Jurkat, Clone E6-1 (cell line): ENCODE measurements around the gene CHMP4B. TPM values are rescaled to one million over a fixed set of nuclear protein-coding genes. Genes with fewer than 3 reads are reported as not detected.

Experiments used
- DNase-seq: peaks from one replicate; pipeline ENCODE4 v3.0.0-alpha.2; 2011; ENCODE audit warnings: low read depth, low spot score
- H3K4me3 ChIP-seq: 2 replicates; pipeline ENCODE4 v1.5.1; 2011; ENCODE audit warnings: mild to moderate bottlenecking, low read length, control low read depth, moderate library complexity
- polyA plus RNA-seq: library from polyadenylated mRNA; unstranded; fragments of >200 nt; gene quantifications from one replicate; pipeline ENCODE4 v1.2.1, GENCODE V29; 2012; ENCODE audit warnings: missing spikeins; ENCODE audit not compliant: insufficient read length, insufficient read depth

CHMP4B gene
- polyA plus RNA-seq = 99.5 TPM

GRCh38 chr20:33810885-33811775 lies at the start of gene CHMP4B:
Gene CHMP4B (plus strand): TSS chr20:33811348. CDS start chr20:33811469, 121 bp downstream.
- peak; percentile 96 for DNase-seq

GRCh38 chr20:33761698-33762250 lies 49.4 kb upstream of the CHMP4B start:
- no peak for DNase-seq
- no peak overlapping the region for H3K4me3 ChIP-seq

More at GRCh38 chr20:33810885-33811775, at the start of gene CHMP4B:
- peak within 1 kb of the TSS; percentile 95 for H3K4me3 ChIP-seq

GRCh38 chr20:33765099-33765498 lies 46.0 kb upstream of the CHMP4B start:
- H3K4me3 ChIP-seq = no peak overlapping the region
- no peak for DNase-seq

- H3K4me3 ChIP-seq = no peak overlapping the region
- no peak for DNase-seq
Measured at GRCh38 chr20:33765592-33765991, 45.6 kb upstream of the CHMP4B start.

GRCh38 chr20:33766686-33767085 lies 44.5 kb upstream of the CHMP4B start:
- no peak for DNase-seq
- no peak overlapping the region for H3K4me3 ChIP-seq

GRCh38 chr20:33767777-33768138 lies 43.4 kb upstream of the CHMP4B start:
- H3K4me3 ChIP-seq = no peak overlapping the region
- DNase-seq = no peak

- H3K4me3 ChIP-seq = no peak overlapping the region
Measured at GRCh38 chr20:33769043-33769442, 42.1 kb upstream of the CHMP4B start.

GRCh38 chr20:33770005-33770404 lies 41.1 kb upstream of the CHMP4B start:
- H3K4me3 ChIP-seq = no peak overlapping the region
- no peak for DNase-seq

More at GRCh38 chr20:33769043-33769442, 42.1 kb upstream of the CHMP4B start:
- no peak for DNase-seq

GRCh38 chr20:33771938-33772337 lies 39.2 kb upstream of the CHMP4B start:
- no peak overlapping the region for H3K4me3 ChIP-seq
- no peak for DNase-seq

- H3K4me3 ChIP-seq = no peak overlapping the region
- DNase-seq = no peak
Measured at GRCh38 chr20:33772439-33772838, 38.7 kb upstream of the CHMP4B start.

- no peak for DNase-seq
- H3K4me3 ChIP-seq = no peak overlapping the region
Measured at GRCh38 chr20:33773412-33774089, 37.6 kb upstream of the CHMP4B start.

- H3K4me3 ChIP-seq = no peak overlapping the region
- no peak for DNase-seq
Measured at GRCh38 chr20:33777816-33778215, 33.3 kb upstream of the CHMP4B start.

- no peak for DNase-seq
- H3K4me3 ChIP-seq = no peak overlapping the region
Measured at GRCh38 chr20:33781133-33781532, 30.0 kb upstream of the CHMP4B start.

- no peak overlapping the region for H3K4me3 ChIP-seq
- no peak for DNase-seq
Measured at GRCh38 chr20:33781945-33782344, 29.2 kb upstream of the CHMP4B start.

GRCh38 chr20:33783256-33783655 lies 27.9 kb upstream of the CHMP4B start:
- H3K4me3 ChIP-seq = no peak overlapping the region

GRCh38 chr20:33783818-33784217 lies 27.3 kb upstream of the CHMP4B start:
- DNase-seq = no peak
- no peak overlapping the region for H3K4me3 ChIP-seq

More at GRCh38 chr20:33783256-33783655, 27.9 kb upstream of the CHMP4B start:
- DNase-seq = no peak

GRCh38 chr20:33784225-33784624 lies 26.9 kb upstream of the CHMP4B start:
- DNase-seq = no peak
- H3K4me3 ChIP-seq = no peak overlapping the region

- DNase-seq = no peak
- no peak overlapping the region for H3K4me3 ChIP-seq
Measured at GRCh38 chr20:33785503-33785902, 25.6 kb upstream of the CHMP4B start.

GRCh38 chr20:33787253-33787891 lies 23.8 kb upstream of the CHMP4B start:
- no peak overlapping the region for H3K4me3 ChIP-seq
- DNase-seq = no peak
